NCI-H748 (cell line): ENCODE results near the gene SLC35F1.

ENCODE experiments used
- DNase-seq: peaks from one replicate; lab custom pipeline; 2025; ENCODE audit not compliant: unreplicated experiment; lab: John Stamatoyannopoulos, UW

Gene SLC35F1

DNA sequence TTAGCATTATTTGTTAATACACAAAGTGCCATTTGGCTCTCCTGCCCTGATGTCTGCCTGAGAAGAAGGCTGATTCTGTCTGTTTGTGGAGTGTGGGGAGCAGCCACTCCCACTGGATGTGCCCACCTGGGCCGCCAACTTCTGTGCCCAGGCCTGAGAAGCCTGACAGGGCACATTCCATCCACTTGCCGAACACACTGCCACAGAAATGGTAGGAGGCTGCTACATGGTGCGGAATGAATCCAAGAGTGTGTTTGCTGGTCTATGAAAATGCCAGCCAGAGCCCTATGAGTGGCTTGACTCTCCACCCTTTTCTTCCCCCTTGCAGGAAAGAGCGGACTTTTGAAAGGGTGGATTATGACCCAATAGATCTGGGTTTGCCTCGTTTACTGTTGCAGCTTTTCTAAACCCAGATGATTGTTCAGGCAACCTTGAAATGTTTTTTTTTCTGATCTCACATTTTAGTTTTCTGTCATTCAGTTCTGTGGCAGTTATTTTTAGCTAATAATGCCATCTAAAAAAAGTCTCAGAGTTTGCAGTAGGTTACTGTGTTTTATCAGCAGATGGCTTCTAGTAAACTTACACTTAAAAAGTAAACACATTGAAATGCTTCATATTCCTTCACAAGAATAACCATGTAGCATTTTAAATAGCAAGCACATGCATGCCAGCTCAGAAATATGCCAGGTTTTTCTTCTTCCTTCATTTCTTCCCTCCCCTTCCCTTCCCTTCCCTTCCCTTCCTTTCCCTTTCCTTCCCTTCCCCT is 196.5 kb downstream of the SLC35F1 start:
- no peak for DNase-seq

DNA sequence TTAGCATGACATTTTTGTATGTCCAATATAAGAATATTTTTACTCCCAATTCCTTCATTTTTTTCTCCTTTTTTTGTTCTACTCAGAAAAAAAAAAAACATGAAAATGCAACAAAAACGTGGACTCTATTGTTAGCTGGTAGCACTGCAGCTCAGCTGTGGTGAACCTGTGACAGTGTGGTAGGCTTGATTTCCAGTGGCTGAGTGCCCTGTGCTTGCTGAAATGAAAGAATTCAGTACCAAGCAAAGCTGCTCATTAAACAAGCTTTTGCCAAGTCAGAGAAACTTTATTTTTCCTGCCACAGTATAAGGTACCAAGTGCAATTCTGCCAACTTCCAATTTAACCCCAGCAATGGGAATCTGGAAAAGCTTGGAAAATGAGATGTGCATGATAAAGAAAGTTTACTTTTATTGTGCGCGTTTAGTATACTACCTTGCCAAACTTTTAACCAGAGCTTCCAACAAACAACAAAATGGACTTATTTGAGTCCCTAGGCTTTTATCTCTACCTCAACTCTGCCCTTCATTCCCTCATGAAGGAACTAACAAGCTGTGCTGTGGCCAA is 215.2 kb downstream of the SLC35F1 start:
- DNase-seq: no peak

DNA sequence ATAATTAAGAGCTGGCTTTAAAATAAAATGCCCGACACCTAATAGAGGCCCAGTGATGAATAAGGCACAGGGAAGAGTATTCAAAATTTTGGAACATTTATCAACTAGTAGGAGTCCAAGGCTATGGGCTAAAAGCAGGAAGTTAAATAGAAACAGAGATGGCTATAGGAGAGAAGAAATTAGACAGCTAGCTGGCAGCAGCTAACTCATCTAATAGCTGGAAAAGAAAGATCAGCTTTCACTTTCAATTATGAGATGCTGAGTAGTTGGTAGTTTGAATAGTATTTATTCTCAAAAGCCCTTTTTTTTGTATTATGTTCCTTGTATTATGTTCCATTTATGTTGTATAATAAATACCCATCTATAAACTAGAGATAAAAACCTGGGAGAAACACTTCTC is 215.7 kb downstream of the SLC35F1 start:
- no peak for DNase-seq

DNA sequence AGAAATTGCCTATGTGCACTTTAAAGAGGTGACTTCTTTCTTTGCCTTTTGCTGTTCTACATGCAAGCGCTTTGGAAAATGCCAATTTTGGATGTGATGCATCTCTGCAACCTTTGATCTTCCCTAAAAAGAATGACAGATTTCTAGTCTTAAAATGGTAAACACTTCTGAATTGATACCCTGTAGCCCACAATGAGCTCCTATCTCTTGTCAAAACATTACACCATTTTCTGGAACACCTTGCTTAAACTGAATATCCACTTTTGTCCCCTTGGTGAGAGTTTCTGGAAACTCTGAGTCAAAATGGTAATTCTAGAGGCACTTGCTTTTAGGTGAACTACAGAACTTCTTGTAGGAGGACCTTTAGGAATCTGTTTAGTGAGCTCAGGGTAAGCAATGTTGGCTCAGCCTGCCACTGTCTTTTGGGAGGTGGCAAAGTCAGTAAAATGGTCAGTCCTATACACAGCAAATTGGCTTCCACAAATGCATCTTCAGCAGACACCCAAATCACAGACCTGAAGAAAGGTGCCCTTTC is 216.5 kb downstream of the SLC35F1 start:
- DNase-seq: no peak

DNA sequence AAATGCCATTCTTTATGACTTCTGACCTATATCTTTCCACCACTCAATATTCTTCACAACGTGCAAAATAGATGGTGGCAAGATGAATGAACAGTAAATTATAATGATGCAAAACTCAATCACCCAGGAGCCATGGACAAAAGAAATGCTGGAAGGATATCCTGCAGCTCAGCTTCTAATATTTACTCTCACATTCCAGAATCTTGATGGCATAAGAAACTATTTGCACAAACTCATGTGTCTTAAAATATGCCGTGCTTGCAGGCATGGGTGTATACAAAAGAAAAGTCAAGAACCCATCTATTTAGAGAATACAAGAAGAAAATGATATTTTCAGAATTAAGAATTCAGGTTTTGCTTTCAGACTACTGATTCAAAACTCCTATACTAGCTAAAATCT is 217.8 kb downstream of the SLC35F1 start:
- DNase-seq: no peak

DNA sequence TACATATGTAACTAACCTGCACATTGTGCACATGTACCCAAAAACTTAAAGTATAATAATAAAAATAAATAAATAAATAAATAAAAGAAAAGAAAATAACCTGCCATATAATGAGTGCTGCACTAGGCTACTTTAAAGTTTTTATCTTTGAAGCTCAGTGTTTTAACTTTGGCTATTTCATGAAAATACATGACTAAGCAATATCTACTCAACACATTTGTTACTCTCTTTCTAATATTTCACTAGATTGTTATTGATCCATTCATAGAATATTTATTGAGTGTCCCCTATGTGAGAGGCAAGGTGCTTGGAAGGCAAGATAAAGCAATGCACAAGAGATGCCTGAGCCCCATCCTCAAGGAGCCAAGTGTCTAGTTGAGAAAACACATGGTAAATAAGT is 221.7 kb downstream of the SLC35F1 start:
- DNase-seq: no peak

DNA sequence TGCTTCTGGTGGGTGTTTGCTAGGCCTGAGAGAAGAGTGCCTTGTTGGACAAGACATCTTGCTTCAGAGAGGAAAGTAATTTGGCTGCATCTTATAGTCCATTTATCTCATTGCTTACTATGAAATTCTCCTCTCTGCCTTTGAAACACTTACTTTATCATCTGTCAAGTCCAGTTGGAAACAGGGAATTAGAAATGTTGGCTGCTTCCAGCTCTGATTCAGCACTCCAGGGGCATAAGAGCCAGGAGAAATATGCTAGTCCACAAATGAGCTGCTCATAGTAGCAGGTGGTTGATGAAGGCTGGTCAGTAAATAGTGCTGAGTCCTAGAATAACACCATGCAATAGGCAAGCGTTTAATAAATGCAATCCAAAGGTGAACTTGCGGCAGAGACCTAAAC is 227.1 kb downstream of the SLC35F1 start:
- DNase-seq: no peak

DNA sequence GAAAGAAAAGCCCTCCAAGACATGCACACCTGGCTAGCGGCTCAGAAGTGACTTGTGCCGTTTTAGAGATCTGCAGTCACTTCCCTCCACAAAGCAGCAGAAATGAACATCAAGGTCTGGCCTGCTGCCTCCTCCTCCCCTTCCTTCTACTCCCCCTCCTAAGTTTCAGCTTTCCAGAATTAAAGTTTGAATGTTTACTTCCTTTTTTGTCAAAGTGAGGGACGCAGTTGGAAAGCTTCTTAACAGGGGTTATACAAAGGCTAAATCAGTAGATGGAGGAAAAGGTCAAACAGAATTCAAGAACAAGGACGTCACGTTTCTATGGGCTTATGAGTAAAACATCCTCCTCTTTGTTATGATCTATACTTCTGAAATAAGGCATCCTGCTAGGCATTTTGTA is 227.7 kb downstream of the SLC35F1 start:
- DNase-seq: no peak

DNA sequence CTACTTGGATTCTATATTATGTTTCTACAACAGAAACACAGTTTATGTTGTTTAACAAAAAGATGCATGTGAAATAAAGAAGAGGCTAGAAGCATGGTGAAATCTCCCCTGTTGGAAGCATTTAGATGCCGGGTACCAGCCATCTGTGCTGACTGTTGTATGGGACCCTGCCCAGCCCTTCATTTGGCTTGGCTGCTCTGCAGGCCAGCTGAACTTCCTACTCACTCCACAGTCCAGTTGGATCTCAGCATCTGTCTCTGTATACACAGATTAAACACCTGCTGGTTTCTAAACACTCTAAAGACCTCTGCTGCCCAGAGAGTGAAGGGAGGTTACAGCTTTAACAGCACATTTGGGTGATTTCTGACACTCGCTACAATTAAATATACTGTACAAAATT is 228.3 kb downstream of the SLC35F1 start:
- no peak for DNase-seq

DNA sequence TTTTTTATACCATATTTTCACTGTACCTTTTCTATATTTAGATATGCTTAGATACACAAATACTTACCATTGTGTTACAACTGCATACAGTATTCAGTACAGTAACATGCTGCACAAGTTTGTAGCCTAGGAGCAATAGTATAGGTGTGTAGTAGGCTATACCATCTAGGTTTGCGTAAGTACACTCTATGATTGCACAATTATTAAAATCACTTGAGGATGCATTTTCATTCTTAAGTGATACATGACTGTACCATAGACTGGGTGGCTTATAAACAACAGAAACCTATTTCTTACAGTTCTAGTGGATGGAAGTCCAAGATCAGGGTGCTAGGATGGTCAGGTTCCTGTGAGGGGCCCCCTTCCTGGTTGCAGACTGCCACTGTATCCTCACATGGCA is 234.1 kb downstream of the SLC35F1 start:
- DNase-seq: no peak

DNA sequence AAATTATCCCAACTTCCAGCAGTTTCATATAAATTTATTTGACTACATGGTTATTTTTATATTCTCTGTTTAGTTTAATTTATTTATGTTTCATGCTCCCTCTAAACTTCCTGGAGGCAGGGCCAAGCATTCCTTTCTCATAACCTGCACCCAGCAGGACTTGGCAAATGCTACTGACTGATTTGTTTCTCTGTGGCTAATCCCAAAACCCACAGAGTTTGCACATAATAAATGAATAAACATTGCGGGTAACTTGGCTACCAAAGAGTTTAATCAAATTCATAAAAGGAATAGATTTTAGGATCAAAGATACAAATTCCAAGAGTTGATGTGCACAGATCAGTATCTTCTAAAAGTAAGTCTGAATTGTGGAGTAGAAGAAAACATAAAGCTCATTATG is 239.5 kb downstream of the SLC35F1 start:
- no peak for DNase-seq

DNA sequence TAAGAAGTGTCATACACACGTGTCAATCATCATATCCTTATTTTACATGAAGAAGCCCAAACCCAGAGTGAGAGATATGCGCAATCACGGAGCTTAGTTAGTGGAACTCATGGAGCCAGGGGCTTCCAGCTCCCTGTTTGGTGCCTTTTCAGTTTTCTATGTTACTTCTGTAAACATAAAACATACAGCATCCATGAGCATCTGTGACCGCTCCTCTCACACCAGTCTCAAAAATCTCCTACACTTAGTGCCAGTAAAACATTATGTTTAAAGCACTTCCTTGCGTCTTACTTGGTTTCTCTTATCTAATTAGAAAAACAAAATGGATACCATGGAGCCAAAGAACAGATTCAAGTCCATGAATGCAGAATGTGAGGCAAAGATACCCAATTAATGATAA is 240.4 kb downstream of the SLC35F1 start:
- no peak for DNase-seq

DNA sequence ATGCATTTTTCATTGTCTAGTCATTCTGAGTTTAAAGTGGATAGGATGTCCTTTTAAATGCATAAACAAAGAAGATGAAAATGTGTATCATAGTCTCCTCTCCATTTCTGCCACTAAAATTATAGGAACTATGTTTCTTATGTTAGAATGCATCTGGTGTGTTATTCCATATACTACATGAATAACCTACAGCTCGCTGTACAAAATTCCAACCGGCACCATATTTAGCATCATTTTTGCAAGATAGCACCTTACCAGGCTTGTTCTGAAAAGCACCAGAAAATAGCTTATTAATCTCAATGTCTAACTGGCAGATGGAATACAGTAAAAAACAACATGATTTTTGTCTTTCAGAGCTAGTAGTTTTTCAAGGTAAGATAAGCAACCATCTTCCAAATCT is 241.5 kb downstream of the SLC35F1 start:
- DNase-seq: no peak

DNA sequence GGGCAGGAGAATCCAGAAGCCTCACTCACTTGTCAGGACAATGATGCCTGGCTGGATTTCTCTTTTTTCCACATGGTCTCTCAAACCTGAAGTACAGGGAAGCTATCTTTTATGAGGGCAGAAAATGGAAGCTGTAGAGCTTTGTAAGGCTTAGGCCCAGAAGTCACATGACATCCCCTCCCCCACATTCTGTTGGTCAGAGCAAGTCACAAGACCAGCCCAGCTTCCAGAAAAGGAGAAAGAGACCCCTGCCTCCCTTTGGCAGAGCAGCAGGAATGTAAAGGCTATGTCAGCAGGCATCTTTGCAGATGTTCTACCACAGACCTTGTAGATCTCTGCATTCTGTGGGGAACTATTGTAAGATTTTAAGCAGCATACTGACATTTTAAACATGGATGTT is 245.5 kb downstream of the SLC35F1 start:
- DNase-seq: no peak

DNA sequence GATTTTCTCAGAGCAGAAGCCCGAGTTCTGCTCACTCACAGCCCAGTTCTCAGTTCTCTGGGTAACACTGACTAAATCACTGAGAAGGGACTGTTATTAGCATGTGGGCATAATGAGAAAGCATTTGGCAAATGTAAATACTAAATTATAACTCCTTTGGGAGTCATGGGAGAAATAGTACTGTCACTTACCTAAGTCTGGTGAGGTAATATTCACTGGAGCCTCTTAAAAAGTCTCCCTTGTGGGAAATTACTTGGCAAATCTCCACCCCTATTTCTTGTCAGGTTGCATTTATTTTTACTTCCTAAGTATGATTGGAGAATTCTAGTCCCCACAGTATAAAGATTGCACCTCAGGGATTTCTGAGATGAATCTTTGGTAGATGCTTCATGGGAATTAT is 254.3 kb downstream of the SLC35F1 start:
- no peak for DNase-seq

DNA sequence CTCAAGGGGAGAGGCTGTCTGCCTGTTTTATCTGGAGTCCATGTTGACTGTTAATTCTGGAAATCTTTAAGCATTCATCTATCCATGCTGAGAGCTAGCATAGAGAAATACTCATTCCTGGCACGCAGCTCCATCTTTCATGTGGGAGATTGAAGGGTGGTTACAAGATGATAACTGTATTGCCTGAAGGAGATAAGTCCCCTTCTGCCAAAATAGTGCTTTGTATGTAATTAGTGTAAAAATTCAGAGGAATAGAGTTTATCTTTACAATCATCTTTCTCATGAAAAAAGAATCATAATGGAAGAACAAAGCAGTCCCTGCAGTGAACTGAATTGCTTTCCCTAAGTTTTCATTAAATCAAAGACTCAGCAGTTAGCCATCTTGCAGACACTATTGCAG is 256.5 kb downstream of the SLC35F1 start:
- no peak for DNase-seq

DNA sequence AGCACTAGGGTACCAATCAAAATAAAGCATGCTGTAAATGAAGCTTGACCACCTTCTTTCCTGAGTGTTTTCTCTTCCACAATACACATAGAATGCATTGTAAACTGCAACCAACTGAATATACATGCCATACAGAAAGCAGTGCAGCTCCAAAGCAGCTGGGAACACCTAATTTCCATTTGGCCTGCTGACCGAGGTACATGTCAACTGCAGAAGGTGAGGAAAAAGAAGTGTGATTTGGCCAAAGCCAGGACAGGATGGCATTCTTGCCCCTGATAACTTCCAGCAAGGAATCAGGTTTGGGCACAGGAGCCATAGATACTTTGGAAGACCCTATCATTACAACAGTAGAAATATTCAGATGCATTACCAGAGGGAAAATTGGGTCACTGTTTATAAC is 258.4 kb downstream of the SLC35F1 start:
- DNase-seq: no peak

DNA sequence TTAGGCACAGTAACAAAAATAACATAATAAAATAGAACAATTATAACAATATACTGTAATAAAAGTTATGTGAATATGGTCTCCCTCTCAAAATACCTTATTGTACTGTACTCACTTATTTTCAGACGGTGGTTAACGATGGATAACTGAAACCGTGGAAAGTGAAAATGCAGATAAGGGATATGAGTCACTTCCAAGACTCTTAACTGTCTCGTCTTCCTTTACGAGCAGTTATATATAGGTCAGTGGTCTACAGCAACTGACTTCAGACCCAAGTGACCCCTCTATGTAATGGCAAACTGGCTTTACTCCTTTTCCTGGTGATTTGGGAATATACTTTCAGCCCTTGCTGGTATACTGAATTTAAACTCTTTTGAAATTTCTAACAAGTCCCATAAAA is 261.4 kb downstream of the SLC35F1 start:
- DNase-seq: no peak

DNA sequence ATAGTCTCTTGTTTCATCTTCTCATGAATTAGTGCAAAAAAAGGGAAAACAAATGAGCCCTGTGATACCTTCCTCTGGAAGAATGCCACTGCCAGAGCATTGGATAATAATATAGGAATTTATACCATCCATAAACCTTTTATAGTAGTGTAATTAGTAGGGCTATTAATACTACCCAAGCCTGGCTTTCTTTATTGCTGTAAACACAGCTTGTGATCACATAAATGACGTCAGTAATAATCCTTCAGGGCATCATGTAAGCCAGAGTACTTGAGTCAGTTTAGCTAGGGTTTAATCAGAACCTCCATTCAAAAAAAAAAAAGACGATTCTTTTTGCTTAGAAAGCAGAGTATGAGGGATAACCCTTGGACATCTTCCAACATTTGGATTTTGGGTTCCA is 264.8 kb downstream of the SLC35F1 start:
- no peak for DNase-seq

DNA sequence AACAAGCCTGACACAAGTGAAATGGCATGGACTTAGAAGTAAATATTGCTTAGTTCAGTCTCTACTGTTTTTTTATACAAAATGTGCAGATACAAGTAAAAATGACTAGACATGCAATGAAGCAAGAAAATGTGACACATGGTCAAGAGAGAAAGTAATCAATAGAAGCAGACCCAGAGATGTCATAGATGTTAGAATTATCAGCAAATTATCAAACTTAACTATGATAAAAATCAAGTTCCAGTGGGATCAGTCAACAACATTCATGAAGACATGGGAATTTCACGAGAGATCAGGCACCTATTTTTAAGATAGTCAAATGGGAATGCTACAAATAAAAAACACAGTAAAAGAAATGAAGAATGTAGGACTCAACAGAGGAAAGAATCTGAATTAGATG is 267.0 kb downstream of the SLC35F1 start:
- no peak for DNase-seq

DNA sequence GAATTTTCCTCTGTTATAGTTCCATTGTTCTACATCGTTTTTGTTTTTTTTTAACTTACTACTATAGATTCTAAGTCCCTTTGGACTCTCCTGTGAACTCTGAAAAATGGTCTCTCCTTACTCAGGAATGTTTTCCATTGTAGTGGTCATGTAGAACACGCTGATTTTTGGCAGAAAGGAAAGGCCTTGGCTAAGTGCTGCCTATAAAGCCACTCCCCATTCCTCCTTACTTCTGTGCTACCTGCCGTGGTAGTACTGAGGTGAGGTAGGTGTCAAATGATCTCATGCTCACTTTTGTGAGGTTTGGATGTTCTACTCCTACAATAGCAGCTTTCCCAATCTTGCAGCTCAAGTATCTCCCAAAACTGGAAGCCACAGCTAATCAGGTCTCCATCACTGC is 270.7 kb downstream of the SLC35F1 start:
- no peak for DNase-seq

DNA sequence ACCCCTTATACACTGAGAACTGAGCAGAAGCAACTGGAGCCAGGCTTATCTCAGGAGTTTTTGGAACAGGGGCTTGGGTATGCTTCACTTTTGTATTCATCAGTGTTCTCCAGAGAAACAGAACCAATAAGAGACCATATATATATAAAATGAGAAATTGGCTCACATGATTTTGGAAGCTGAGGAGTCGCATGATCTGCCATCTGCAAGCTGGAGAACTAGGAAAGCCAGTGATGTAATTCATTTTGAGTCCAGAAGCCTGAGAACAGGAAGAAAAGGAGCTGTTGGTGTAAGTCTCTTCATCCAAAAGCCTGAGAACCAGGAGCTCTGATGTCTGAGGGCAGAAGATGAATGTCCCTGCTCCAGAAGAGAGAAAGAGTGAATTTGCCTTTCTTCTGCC is 272.0 kb downstream of the SLC35F1 start:
- no peak for DNase-seq
